H1 (cell line): ENCODE results near the gene PROSER1. TPM values are rescaled to one million over a fixed set of nuclear protein-coding genes. Genes with fewer than 3 reads are reported as not detected.

Experiments
- CBX8 ChIP-seq: fragments of 300-800, 300-1000 bp; sonication (generic); IDR thresholded peaks from 2 replicates; pipeline ENCODE4 v1.7.1; 2016; ENCODE audit warnings: low read depth, low read length, borderline replicate concordance
- ZNF274 ChIP-seq: IDR thresholded peaks from 2 replicates; pipeline ENCODE4 v1.7.0; 2012; ENCODE audit warnings: low read length, borderline replicate concordance; ENCODE audit errors: extremely low read depth
- polyA plus RNA-seq, 7 experiments: library from polyadenylated mRNA; depleted of rRNA in 3 of 7; stranded (reverse) in 5 of 7; unstranded in 2 of 7; fragments of >200 nt in 5 of 7; fragments of 200-250 nt in 2 of 7; gene quantifications; 1 replicate in 5 of 7; 2 replicates in 1 of 7; 4 replicates in 1 of 7; pipeline versions ENCODE4 v1.2.1 to v1.2.3, GENCODE V29; 2011 to 2013; ENCODE audit warnings: missing spikeins in 2 of 7, mixed read lengths in 2 of 7
- total RNA-seq: library from RNA; stranded (reverse); fragmentation: NEBNext Ultra II Directional; extraction: Animal tissue kit (Norgen Biotek cat#: 25700); gene quantifications from 2 replicates; pipeline ENCODE4 v1.2.1, GENCODE V29; 2021

The PROSER1 gene
- total and polyA plus RNA-seq, 2 of the 8 experiments (the other 6 are each of a cell fraction or from before 2014, with no cell fraction given): 99.2 to 116 TPM

DNA sequence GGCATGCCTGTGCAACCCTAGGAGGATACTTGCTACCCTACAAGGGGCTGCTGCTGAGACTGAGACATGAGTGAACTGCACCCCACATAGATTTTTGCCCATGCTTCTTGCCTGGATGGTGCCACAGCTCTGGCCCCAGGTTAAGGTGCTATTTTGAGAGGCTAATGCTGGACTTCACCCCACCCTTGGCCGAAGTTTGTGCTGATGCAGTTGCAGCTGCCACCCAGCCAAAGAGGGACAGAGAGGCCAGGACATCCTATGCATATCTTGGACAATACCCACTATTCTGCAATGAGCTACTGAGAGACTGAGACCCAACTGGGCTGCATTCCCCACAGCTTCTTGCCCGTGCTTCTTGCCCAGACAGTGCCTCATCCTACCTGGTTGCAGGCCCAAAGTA is 35.0 kb upstream of the PROSER1 start (continued):
- no peak for TF ChIP-seq CBX8
- no peak for TF ChIP-seq ZNF274
